Body of pancreas (tissue), 4 donors: Measurements from ENCODE around the gene SCAMP4. TPM values are rescaled to one million over a fixed set of nuclear protein-coding genes. Genes with fewer than 3 reads are reported as not detected.

Experiments used
- ATAC-seq: fragments of 150-250 bp; one replicate; pipeline ENCODE4 v1.9.1; 2016
- DNase-seq, 4 donors: peaks; one replicate each; pipeline ENCODE4 v3.0.0-alpha.2; 2019
- H3K27ac ChIP-seq, 4 donors: fragments of 200-600 bp; sonication (generic); 1 replicate in 3 of 4; 2 replicates in 1 of 4; pipeline versions ENCODE4 v1.5.1 to v1.6.1; 2016 to 2019; ENCODE audit warnings: mild to moderate bottlenecking in 1 of 4, mixed read lengths in 1 of 4, moderate library complexity in 1 of 4
- H3K27me3 ChIP-seq, 2 donors: fragments of 200-600 bp; sonication (generic); one replicate each; pipeline ENCODE4 v1.6.0; 2016; ENCODE audit warnings: mild to moderate bottlenecking in 1 of 2
- H3K36me3 ChIP-seq, 2 donors: fragments of 200-600 bp; sonication (generic); replicated peaks in 1 of 2; 2 replicates each; pipeline ENCODE4 v1.5.1; 2016; ENCODE audit warnings: low read depth in 2 of 2; ENCODE audit not compliant: insufficient read depth in 1 of 2
- H3K4me1 ChIP-seq: fragments of 200-600 bp; sonication (generic); one replicate; pipeline ENCODE4 v1.6.0; 2016
- H3K4me3 ChIP-seq, 2 donors: fragments of 200-600 bp; sonication (generic); 1 replicate in 1 of 2; 2 replicates in 1 of 2; pipeline ENCODE4 v1.5.1; 2016 to 2019
- H3K9me3 ChIP-seq, 3 donors: fragments of 200-600 bp; sonication (generic); 1 replicate in 2 of 3; 2 replicates in 1 of 3; pipeline ENCODE4 v1.5.1; 2016
- POLR2A ChIP-seq, 3 donors: fragments of 450-650 bp; IDR thresholded peaks; one replicate each; pipeline ENCODE4 v1.6.1; 2016; ENCODE audit warnings: antibody characterized with exemption in 3 of 3, mild to moderate bottlenecking in 2 of 3
- WGBS, 2 donors: methylation state at CpG; one replicate each; pipeline ENCODE4 v1.1.5; 2017; 5-methylcytosine and 5-hydroxymethylcytosine counted together
- intact Hi-C: fragments of 100-400 bp; cut with DNase I; formaldehyde crosslinking; loops from one replicate; pipeline ENCODE4 v1.15.1; 2023
- total RNA-seq, 2 donors: library from RNA; depleted of rRNA; stranded (reverse); fragments of >200 nt; gene quantifications; one replicate each; pipeline ENCODE4 v1.1.0, GENCODE V29; 2016
- TF ChIP-seq, protein P1 (sequence below), 7 experiments: fragments of 450-650 bp in 4 of 7; fragments of 200-600 bp in 3 of 7; sonication (generic) in 3 of 7; IDR thresholded peaks; one replicate each; pipeline ENCODE4 v1.5.1; 2016 to 2019; ENCODE audit warnings: antibody characterized with exemption in 7 of 7

The SCAMP4 gene
- total RNA-seq, 2 donors from 2014 or later, result 37.6 to 67.2 TPM

DNA sequence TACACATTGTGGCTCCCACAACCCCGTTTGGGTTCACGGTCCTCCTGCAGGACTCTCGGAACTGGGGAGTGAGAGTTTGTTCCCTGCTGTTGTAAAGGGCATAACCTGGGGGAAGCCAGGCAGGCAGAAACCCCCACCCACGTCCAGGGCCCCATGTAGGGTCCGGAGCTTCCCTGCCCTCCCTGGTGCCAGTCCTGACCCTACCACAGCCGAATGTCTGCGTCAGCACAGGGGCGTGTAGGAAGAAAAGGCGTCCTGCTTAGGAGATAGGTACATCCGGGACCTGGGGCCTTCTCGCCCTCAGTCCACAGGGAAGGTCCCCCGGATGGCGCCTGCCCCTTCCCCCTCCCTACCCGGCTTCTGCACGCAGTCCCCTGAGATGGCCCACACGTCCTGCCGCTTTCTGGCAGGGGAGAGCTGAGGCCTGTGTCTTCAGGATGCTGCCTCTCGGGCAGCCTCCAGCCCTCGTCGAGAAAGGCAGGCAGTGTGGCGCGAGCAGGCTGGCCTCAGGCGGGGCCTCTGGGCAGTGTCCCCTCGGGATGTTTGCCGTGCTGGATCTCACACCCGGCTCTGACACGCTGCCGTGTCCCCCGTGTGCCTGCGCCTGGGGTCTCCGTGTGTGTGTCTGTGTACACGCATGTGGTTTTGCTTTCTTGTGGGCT, 54.9 kb downstream of the SCAMP4 start:
- TF ChIP-seq, protein P1, sequence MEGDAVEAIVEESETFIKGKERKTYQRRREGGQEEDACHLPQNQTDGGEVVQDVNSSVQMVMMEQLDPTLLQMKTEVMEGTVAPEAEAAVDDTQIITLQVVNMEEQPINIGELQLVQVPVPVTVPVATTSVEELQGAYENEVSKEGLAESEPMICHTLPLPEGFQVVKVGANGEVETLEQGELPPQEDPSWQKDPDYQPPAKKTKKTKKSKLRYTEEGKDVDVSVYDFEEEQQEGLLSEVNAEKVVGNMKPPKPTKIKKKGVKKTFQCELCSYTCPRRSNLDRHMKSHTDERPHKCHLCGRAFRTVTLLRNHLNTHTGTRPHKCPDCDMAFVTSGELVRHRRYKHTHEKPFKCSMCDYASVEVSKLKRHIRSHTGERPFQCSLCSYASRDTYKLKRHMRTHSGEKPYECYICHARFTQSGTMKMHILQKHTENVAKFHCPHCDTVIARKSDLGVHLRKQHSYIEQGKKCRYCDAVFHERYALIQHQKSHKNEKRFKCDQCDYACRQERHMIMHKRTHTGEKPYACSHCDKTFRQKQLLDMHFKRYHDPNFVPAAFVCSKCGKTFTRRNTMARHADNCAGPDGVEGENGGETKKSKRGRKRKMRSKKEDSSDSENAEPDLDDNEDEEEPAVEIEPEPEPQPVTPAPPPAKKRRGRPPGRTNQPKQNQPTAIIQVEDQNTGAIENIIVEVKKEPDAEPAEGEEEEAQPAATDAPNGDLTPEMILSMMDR (IDR thresholded peaks at IDR 0.05), result no peak
- no peak for TF ChIP-seq POLR2A (IDR thresholded peaks at IDR 0.05)
- Histone ChIP-seq H3K4me3 (no peak overlapping the region), H3K9me3 (no peaks in the 10 kb centered on the region), H3K4me1 (no peaks in the 10 kb centered on the region), H3K27ac (no peak overlapping the region), H3K27me3 (no peaks in the 10 kb centered on the region), H3K36me3 (no peaks in the 10 kb centered on the region)
- 94 to 95% methylated on average over 18 to 31 of the region's 32 CpGs for WGBS, 2 donors
- ATAC-seq, result no peak
- intact Hi-C loops, result no loop called here
- no peak for DNase-seq

DNA sequence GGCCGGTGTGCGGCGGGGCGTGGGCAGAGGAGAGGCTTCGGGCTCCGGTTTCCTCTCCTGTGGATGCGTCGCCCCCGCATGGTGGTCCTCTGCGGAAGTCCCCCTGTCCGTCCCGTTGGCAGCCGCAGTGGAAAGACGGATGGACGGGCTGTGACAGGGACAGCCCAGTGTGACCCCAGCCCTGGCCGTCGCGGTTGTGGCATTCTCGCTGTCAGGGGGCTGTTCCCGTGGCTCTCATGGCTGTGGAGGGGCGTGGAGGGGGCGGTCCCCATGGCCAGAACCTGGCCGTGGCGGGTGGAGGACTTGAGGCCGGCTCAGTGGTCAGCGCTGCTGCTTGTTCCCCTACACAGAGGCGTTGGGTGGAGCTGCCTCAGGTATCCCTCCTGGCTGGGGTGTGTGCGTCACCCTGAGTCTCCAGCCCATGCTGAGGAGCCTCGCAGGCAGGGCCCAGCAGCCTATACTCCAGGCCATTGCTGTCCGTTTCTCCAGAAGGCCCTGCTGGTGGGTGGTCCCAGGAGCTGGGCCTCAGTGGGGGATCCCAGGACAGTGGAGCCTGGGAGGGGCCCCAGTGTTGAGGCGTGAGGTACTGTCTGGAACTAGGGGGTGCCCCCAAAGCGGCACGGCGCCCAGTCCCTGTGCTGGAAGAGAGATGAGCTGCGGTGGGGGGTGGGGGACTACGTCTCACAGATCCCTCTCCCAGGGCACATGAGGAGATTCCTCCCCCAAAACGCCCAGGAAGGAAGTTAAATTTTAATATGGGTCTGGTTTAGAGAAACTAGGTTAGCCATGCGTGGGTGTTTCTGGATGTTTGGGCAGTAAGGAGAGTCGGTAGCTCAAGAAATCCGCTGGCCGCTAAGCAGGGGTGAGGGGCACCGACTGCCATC, 56.0 kb downstream of the SCAMP4 start:
- Histone ChIP-seq H3K4me1 (no peaks in the 10 kb centered on the region), H3K9me3 (no peaks in the 10 kb centered on the region), H3K4me3 (no peak overlapping the region), H3K36me3 (no peaks in the 10 kb centered on the region), H3K27me3 (no peaks in the 10 kb centered on the region), H3K27ac (no peak overlapping the region)
- 84 to 87% methylated on average over 17 to 41 of the region's 42 CpGs for WGBS, 2 donors
- intact Hi-C loops, result no loop called here
- TF ChIP-seq, protein P1 (IDR thresholded peaks at IDR 0.05), result no peak
- TF ChIP-seq POLR2A (IDR thresholded peaks at IDR 0.05), result no peak
- DNase-seq (no peak), ATAC-seq (no peak)

DNA sequence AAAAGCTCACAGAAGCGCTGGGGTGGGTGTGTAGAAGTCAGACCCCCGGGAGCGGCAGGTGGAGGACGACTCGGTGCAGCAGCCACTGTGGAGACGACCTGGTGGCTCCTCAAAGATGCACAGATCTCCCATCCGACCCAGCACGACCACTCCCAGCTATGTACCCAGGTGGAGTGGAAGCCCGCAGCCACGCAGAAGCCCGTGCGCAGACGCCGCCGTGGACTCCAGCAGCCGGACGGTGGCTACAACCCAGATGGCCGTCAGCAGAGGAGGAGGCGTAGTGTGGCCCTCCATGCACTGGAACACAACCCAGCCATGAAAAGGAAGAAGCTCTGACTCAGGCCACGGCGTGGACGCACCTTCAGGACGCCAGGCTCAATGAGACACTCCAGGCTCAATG, 57.5 kb downstream of the SCAMP4 start:
- no peak for ATAC-seq
- WGBS, 2 donors, result 95 to 98% methylated on average over 13 to 23 of the region's 23 CpGs

DNA sequence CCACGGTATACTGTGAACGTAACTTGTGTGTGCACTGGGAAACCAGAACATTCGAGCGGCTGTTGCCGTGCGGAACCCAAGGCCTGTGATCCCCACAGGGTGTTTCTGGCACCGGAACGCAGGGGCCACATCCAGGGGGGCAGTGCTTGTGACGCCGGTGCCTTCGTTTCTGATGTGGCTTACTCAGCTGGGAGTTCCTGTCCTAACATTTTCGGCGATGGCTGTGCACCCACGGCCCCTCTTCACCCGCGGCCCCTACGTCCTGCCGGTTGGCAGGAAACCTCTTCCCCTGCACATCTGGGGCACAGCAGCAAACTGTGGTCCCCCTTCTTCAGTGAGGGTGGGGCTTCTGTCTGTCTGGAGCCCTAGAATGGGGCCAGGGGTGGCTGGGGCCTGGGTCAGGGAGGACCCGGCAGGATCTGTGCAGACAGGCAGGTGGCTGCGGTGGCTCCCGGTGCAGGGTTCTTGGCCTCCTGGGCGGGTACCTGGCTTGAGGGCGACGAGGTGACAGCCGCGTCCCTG, 61.9 kb downstream of the SCAMP4 start:
- WGBS, 2 donors, result 85 to 97% methylated on average over 11 to 26 of the region's 26 CpGs
- TF ChIP-seq, protein P1 (IDR thresholded peaks at IDR 0.05), result no peak
- TF ChIP-seq POLR2A (IDR thresholded peaks at IDR 0.05), result no peak
- H3K4me3 ChIP-seq, result no peak overlapping the region
- peaks cover 0 to 3% of the 10 kb centered on the region in 2 donors for H3K36me3 ChIP-seq
- no peak for ATAC-seq
- no peaks in the 10 kb centered on the region for H3K27me3 ChIP-seq
- H3K9me3 ChIP-seq, result no peaks in the 10 kb centered on the region
- intact Hi-C loops, result no loop called here
- no peaks in the 10 kb centered on the region for H3K4me1 ChIP-seq
- H3K27ac ChIP-seq, result no peak overlapping the region
- no peak for DNase-seq

More for the DNA sequence above, 57.5 kb downstream of the SCAMP4 start:
- Histone ChIP-seq H3K27ac (no peak overlapping the region), H3K4me3 (no peak overlapping the region), H3K27me3 (no peaks in the 10 kb centered on the region), H3K9me3 (no peaks in the 10 kb centered on the region), H3K4me1 (no peaks in the 10 kb centered on the region), H3K36me3 (no peaks in the 10 kb centered on the region)
- intact Hi-C loops, result no loop called here
- TF ChIP-seq POLR2A (IDR thresholded peaks at IDR 0.05), result no peak
- TF ChIP-seq, protein P1 (IDR thresholded peaks at IDR 0.05), result no peak
- no peak for DNase-seq
